Limb (tissue), 2 donors: Measurements from ENCODE around the gene BCAN.
"Not testable (repeated sequence)": the region's sequence is repeated elsewhere in the genome, so short reads cannot be mapped to it uniquely, and the experiment has no call there.

ENCODE experiments used
- DNase-seq, 2 donors: peaks; one replicate each; pipeline ENCODE4 v3.0.0-alpha.2; 2016; ENCODE audit errors: extremely low spot score in 2 of 2

Gene BCAN

GRCh38 chr1:156641761-156642264 is at the start of gene BCAN:
TSS of gene BCAN (plus strand) at chr1:156642117. CDS start at chr1:156646055, 3,938 bp downstream.
- peak; percentile 54 to 73 for DNase-seq

- DNase-seq: no peak
These were observed 49.6 kb upstream of the BCAN start for GRCh38 chr1:156592158-156592909.

GRCh38 chr1:156592910-156593660 is 48.8 kb upstream of the BCAN start:
- no peak for DNase-seq

- DNase-seq: no peak
These were observed 48.3 kb upstream of the BCAN start for GRCh38 chr1:156593661-156593989.

GRCh38 chr1:156594190-156594589 is 47.7 kb upstream of the BCAN start:
- DNase-seq: no peak

GRCh38 chr1:156595016-156595415 is 46.9 kb upstream of the BCAN start:
- DNase-seq: no peak

GRCh38 chr1:156596426-156596825 is 45.5 kb upstream of the BCAN start:
- no peak for DNase-seq

GRCh38 chr1:156598125-156598524 is 43.8 kb upstream of the BCAN start:
- no peak for DNase-seq

GRCh38 chr1:156598731-156599432 is 43.0 kb upstream of the BCAN start:
- no peak for DNase-seq

GRCh38 chr1:156599811-156600210 is 42.1 kb upstream of the BCAN start:
- DNase-seq: no peak

GRCh38 chr1:156600733-156601121 is 41.2 kb upstream of the BCAN start:
- DNase-seq: no peak

- DNase-seq: peak; percentile 86 to 88
These were observed 40.6 kb upstream of the BCAN start, which contains the start of gene GPATCH4 for GRCh38 chr1:156601122-156601830. TSS of gene GPATCH4 (minus strand) at chr1:156601479.

- DNase-seq: no peak
These were observed 40.0 kb upstream of the BCAN start for GRCh38 chr1:156601892-156602291.

- no peak for DNase-seq
These were observed 39.3 kb upstream of the BCAN start for GRCh38 chr1:156602557-156602993.

- not testable (repeated sequence) for DNase-seq
These were observed 34.6 kb upstream of the BCAN start for GRCh38 chr1:156607344-156607743.

- peak; percentile 53 to 79 for DNase-seq
These were observed 33.8 kb upstream of the BCAN start for GRCh38 chr1:156608036-156608674.

- DNase-seq: peak in 1 of 2 donors; percentile 48
These were observed 32.9 kb upstream of the BCAN start for GRCh38 chr1:156608981-156609380.

GRCh38 chr1:156610072-156610471 is 31.8 kb upstream of the BCAN start:
- DNase-seq: not testable (repeated sequence)

GRCh38 chr1:156612666-156613065 is 29.3 kb upstream of the BCAN start:
- no peak for DNase-seq

- DNase-seq: no peak
These were observed 26.0 kb upstream of the BCAN start for GRCh38 chr1:156615946-156616345.

GRCh38 chr1:156616463-156616862 is 25.5 kb upstream of the BCAN start:
- DNase-seq: no peak
